GM20431 (cell line): Measurements from ENCODE around the gene SUPT4H1.
"Not testable (repeated sequence)": the region's sequence is repeated elsewhere in the genome, so short reads cannot be mapped to it uniquely, and the experiment has no call there.

Experiments
- in situ Hi-C: fragments of 300-500 bp; cut with MseI, MboI; formaldehyde crosslinking; loops from one replicate; pipeline ENCODE4 v1.15.0; 2020; ENCODE audit warnings: low sequenced_read_pairs; ENCODE audit not compliant: unreplicated experiment

SUPT4H1 gene

DNA sequence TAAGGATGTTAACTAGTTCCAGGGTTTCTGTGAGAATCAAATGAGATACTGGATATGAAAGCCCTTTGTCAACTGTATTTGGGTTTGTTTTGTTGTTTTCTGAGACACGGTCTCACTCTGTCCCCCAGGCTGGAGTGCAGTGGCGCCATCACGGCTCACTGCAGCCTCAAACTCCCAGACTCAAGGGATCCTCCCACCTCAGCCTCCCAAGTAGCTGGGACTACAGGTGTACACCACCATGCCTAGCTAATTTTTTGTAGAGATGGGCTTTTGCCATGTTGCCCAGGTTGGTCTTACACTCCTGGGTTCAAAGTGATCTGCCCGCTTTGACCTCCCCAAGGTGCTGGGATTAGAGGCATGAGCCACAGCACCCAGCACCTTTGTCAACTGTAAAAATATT, 8.9 kb downstream of the SUPT4H1 start:
- in situ Hi-C loops: no loop called here

DNA sequence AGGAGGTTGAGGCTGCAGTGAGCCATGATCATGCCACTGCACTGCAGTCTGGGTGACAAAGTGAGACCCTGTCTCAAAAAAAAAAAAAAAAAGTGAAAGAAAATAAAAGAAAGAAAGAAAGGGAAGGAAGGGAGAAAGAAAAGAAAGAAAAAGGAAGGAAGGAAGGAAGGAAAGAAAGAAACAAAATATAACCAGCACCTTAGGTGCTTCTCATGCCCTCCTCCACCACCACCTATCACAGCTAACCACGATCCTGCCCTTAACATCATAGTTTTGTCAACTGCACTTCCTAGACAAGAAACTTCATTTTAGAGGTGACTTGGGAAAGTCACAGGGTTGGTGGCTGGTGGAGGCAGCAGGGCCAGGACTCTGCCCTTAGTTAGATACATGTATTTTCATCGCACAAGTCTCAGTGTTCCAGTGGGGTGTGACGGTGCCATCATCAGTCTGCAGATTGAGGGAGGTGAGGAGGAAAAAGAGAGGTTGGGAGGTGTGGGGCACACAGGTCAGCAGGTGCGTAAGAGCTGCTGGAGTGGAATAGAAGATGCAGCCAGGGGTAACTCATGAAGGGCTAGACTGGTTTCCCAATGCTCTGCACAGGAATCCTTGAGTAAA, 10.0 kb downstream of the SUPT4H1 start:
- in situ Hi-C loops: no loop called here

DNA sequence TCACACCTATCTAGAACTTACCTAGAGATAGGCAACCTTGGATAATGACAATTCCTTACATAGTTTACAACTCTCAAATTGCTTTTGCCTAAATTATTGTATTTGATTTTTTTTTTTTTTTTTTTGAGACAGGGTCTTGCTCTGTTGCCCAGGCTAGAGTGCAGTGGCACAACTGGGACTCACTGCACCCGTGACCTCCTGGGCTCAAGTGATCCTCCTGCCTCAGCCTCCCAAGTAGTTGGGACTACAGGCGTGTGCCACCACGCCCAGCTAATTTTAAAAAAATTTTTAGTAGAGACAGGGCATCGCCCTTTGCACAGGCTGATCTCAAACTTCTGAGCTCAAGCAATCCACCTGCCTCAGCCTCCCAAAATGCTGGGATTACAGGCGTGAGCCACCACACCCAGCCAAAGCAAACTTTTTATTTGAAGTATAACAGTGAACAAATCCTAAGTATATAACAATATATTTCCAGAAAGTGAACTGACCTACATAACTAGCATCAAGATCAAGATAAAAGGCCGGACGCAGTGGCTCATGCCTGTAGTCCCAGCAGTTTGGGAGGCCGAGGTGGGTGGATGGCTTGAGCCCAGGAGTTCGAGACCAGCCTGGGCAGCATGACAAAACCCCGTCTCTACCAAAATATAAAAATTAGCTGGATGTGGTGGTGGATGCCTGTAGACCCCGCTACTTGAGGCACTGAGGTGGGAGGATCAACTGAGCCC, 10.7 kb downstream of the SUPT4H1 start:
- in situ Hi-C loops: not testable (repeated sequence)

DNA sequence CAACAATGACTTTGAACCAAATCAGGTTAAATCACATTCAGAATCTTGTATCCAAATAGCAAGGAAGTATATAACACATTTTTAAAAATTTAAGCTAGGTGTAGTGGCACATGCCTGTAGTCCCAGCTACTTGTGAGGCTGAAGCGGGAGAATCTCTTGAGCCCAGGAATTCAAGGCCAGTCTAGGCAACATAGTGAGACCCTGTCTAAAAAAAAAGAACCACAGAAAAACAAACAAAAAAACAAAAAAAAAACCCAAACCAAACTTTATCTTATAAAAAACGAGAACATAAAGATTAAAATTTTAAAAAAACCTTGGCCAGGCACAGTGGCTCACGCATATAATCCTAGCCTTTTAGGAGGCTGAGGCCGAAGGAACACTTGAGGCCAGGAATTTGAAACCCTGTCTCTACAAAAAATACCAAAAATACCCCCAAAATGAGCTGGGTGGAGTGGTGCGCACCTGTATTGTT, 11.6 kb downstream of the SUPT4H1 start:
- in situ Hi-C loops: no loop called here

DNA sequence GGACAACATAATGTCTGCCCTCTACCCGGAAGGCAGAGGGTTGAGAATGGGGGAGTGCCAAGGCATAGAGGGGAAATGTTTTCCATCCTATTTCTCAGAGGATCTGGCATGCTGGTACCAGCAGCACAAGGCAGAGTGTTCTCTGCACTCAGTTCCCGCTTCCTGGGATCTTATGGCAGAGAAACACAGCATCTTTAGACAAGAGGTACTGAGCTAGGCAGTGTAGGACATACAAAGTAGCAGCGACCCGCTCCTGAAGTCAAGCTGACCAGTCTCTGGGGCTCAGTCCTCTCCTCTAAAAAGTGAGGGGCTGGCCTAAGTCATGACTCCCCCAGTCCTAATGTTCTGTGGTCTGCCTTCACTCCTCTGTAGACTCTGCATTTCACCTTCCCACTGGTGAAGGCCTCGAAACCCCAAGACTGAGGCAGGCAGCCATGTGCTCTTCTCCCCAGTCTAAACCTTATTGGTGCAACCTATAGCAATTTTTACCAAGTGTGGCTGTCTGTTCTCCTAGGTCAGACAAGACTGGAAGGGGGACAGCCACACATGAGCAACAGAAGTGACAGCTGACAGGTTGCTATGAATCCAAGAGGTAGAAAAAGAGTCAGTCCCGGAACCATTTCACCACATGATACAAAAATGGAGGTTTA, 12.1 kb downstream of the SUPT4H1 start:
- in situ Hi-C loops: no loop called here

DNA sequence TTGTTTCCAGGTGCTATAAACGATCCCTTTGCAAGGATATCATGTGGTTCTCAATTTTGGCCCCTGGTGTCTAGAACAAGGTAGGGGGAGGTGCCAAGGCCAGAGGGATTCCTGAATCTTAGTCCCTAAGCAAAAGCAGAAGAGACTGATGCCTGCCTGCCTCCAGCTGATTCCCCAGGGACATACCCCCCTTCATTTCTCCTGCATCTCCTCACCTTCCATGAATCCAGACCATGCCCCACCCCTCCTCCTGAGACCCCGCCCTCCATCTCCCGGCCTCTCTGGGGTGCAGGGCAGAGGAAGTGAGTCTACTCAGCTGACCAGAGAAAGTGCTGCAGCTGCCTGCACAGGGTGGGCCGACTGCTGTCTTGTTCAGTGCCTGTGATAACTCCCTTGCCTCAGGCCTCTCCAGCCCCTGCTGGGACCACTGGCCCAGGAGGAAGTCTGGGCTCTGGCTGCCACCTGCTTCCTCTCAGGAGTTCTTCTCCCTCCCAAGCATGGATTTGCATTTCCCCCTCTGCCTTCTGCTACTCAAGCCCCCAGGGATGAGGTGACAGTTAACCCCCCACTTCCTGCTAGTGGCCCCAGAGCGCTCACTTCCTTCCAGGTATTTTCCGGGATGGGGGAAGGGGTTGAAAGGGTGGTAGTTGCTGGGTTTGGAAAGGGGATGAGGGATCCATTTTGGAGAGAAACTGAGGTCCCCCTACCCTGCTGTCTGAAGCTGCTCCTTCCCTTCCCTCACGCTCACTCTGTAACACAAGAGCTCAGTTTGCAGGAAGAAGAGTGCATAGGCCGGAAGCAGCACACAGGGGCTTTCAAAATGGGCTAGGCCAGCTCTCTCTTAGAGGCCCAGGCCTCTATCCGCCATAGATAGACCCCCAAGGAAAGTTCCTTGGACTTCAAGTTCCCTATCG, 12.9 kb downstream of the SUPT4H1 start:
- in situ Hi-C loops: no loop called here

DNA sequence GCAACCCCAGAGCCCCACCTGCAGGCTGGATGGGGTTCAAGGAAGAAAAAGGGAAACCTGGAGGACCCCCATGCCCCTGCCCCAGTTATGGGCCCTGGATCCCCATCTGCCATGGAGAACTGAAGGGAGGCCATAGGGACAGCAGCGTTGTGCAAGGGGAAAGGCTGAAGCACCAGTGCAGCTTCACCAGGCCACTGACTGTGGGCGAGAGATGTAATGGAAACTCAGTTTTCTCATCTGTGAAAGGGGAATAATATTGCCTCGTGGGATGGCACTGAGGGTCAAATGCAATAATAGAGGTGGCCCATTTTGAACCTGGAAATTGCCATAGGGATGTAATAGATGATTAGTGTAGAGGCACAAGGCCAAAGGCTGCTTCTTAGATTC, 13.6 kb downstream of the SUPT4H1 start:
- in situ Hi-C loops: no loop called here

DNA sequence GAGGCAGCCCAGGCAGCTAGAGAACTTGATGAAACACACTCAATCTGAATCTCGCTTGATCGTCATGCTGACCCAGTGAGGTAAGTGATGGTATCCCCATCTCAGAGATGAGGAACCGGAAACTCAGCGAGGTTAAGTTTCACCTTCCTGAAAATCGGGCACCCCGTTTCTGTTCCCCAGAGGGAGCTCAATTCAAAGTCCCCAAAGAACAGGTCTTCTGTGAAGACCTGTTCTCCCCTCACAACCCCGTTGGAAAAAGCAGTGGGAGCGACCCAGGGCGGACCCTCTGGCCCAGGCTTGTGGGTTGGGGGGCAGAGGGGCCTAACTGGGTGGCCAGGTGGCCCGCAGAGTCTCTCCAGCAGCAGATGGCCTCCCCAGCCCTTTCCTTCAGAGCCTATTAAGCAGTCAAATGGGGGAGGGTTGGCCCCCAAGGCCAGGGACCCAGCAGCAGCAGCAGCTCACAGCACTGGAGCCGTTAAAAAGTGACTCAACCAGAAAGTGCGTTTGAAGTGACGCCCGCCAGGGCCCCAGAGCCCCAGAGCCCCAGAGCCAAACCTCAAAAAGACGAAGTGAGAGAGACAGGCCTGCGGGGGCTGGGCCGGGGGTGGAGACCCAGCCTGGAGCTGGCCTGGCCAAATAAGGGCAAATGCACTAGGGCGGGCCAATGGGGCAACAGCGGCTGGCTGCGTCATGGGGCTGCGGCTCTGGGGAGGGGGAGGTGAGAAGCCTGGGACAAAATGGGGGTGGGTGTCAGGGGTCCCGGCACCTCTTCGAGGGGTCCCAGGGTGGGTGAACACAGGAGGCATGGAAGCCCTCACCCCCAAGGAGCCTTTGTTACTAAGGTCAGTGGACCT, 14.2 kb downstream of the SUPT4H1 start:
- in situ Hi-C loops: no loop called here

DNA sequence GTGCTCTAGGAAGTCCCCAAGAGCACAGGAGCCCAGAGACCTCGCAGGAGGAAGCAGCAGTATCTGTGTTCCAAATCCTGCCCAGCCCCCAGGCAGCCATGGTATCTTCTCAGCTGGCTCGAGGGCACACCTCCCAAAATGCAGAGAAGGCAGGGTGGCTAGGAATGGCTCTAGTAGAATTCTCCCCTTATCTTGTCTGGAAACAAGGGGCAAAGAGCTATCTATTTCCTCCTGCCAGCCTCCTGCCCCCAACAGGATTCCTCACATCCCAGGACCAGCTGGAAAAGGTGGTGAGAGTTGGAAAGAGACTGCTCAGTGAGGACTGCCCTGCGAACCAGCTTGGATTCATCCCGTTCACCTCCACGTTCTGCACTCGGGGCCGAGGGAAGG, 14.8 kb downstream of the SUPT4H1 start:
- in situ Hi-C loops: no loop called here

DNA sequence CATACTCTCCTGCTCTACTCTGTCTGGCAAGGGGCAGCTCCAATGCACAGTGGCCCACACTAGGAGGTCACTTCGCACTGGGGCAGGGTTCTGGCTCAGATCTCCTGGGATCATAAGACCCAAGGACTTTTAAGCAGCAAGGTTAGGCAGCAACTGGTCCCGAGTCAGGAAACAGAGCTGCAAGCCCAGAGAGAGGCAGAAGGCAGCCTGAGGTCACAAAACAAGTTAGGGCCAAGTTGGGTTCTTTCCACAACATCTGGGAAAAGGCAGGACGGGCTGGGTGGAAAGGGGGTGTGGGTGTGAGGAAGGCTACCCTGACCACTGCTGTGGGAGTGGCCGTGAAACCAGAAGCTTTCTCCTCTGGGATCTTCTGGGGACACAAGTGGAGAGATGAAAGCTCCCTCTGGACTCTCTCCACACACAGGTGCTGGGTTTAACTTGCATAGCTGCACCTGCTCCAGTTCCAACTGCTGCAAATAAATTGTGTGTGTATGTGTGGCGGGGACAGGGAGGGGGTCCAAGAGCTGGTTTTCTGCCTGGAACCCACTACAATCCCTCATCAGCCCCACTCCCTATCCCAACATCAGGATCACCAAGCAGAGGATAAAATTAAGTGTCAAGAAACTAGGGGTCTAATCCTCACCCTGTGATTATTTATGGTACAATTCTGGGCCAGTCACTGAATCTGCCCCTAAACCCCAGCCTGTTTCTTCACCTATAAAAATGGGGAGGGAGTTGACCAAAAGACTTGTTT, 15.4 kb downstream of the SUPT4H1 start:
- in situ Hi-C loops: no loop called here

DNA sequence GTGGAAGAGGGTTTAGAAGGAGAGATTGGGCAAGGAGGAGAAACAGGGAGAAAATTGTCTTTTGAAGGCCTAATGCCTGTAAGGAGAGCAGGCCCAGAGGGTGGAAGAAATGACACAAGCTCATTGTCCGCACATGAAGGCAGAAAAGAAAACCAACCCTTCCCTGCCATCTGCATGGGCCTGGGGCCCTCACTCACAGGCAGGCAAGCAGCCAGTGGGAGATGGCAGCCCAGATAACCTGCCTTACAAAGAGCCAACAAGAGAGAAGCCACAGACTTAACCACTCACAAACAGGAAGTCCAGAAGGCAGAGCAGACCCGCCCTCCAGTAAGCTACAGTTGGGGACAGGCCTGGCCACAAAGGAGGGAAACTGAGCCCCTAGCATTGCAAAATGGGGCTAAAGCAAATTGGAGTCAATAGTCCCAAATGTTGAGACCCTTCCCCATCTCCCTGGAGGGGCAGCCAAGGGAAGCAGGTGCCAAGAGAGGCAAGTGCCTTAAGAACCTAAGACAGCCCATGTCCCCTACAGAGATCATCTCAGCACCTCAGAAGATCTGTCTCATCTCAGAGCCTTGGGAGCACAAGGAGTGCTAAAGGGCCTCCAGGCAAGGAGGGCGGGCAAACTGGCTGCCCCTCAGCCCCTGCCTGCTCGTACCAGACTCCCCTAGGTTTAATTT, 16.1 kb downstream of the SUPT4H1 start:
- in situ Hi-C loops: no loop called here

DNA sequence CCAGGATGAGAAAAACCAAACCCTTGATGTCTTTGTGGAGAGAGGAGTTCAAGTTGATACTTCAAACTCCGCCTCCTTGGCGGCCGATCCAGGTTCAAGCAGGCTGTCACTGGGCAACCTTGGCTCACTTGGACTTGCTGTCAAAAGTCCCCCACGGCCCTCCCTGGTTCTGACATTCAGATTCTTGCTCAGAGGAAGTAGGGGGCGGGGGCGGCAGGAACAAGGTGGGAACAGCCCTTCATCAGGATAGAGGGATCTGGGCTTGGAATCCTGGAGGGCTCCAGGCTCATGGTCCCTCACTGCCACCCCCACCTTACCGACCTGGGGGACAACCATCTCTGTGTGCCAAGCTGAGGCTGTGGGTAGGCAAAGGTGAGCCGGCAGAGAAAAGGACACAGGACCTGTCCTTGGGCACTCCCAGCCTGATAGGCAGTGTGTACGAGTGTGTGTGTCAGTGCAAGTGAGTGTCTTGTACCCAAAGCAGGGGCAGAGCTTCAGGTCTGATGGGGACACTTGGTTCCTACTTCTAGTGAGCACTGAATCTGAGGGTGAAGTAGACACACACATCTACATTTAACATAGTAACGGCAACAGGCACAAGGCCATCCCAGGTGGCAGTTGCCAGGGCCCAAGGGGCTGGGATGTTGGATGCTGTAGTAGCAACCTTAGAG, 16.8 kb downstream of the SUPT4H1 start:
- in situ Hi-C loops: no loop called here

DNA sequence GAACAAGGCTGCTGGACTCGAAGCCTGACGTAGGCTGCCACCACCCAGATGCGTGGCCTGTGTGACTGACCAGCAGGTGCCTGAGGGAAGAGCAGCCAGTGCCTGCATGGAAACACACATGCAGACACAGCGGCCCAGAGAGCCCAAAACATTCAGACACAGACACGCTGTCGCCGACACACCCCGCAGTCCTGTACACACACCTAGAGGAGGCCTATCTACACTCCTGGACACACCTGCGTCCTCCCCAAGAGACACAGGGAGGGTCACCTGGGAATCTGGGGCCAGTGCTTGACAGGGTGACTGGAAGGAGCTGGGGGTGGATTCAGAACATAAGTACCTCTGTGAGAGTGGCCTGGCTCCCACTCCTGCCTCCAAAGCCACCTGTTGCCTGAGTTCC, 17.3 kb downstream of the SUPT4H1 start:
- in situ Hi-C loops: no loop called here

DNA sequence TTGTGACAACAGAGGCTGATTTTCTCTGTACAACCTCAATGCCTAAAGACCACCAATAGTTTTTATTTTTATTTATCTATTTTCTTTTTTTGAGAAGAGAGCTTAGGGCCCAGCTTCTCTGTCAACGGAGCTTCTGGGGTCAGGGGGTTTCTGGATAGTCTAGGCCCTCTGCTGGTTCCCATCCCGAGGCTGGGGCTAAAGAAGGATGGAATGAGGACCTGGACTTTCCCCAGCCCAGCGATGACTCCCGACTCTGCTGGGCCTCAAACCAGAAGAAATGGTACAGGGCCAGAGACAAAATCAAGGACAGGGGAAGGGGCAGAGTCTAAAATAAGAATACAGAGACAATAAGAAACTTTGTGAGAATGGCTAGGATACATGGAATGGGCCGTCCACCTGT, 17.7 kb downstream of the SUPT4H1 start:
- in situ Hi-C loops: no loop called here

DNA sequence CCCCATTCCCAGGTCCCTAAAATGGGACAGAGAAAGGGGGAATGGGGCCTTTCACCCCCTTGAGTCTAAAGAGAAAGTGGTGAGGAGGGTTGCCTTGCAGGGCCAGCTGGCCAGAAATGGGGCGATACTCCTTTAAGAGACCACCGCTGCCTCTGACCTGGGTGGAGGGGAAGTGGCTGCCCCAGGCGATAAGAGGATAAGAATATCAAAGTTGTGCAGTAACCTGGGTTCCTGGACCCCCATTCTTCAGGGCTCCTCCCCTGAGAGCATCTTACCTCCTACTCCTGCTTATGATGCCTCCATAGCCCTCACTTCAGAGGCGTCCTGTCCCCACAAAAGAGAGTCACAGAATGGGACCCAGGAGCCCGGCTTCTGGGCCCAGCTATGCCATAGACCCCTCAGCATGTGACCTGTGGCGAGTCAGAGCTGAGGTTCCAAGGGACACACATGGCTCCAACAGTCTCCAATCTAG, 18.2 kb downstream of the SUPT4H1 start:
- in situ Hi-C loops: no loop called here

DNA sequence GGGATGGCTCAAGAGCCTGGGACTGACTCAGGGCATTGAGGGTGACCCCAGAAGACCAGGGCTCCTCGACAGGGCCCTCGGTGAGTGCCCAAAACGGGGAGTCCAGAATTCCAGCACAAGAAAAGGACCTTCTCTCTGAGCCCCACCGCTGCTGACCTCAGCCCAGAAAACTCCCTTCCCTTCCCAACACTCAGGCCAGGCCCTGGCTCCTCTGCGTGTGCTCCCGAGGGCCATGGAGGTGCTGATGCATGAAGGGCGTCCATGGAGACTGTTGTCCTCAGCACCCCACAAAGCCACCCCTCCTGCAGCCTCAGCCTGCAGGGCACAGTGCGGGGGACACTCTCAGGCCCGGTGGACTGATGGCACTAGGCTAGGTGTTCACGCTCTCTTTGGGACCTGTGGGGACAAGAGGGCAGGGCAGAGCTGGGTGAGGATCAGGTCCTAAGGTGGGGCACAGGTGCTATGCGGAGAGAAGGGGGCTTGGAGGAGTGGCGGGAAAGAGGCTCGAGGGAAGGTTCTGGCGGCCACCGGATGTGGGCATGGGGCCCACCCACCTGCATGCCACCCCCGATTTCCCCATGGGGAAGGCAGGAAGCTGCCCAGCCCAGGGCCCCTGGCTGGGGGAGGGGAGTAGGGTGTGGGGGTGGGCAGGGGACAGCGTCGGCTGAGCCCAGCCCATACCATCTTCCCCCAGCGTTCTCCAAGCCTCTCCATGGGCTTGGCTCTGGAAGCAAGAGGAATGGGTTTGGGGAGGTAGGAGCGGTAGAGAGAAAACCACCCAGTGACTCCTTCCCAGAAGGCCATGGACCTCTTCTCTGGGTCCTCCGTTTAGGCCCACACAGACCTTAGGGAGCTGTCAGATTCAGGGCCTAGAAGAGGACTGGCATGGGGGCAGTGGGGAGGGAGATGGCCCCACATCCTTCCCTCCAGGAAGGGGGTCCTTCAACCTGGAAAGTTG, 18.9 kb downstream of the SUPT4H1 start:
- in situ Hi-C loops: no loop called here
